T-helper 2 cell (primary cell): ENCODE data around the gene NGFR.

Source experiments
- DNase-seq, 5 experiments: peaks; one replicate each; pipeline versions ENCODE4 v3.0.0 to v3.0.0-alpha.2; 2012 to 2022

The NGFR gene

DNA sequence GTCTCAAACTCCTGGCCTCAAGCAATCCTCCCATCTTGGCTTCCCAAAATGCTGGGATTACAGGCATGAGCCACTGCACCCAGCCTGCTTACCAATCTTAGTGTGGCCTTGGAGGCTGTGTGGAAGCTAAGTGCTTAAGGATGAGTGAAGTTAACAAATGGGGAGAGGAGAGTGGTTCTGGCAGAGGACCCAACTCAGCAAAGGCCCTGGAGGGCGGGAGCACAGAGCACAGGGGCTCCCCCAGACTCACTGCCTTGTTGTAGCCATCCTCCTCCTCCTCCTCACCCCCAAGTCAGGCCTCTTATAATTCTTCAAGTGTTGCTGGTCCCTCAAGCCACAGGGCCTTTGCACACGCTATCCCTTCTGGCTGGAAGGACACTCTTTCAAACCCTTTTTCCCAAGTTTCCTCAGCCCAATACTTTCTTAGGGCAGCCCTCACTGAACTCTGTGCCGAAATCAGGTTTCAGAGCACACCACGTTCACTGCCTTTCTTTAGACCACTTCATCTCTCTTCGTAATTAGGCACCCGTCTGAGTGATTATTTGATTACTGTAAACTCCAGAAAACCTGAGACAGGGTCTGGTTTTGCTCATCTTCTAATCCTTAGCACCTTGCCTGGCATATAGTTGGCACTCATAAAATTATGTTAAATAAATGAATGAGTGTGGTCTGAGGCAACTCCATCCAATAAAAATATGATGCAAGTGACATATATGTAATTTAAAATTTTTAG, 23.4 kb downstream of the NGFR start:
- DNase-seq, result no peak

DNA sequence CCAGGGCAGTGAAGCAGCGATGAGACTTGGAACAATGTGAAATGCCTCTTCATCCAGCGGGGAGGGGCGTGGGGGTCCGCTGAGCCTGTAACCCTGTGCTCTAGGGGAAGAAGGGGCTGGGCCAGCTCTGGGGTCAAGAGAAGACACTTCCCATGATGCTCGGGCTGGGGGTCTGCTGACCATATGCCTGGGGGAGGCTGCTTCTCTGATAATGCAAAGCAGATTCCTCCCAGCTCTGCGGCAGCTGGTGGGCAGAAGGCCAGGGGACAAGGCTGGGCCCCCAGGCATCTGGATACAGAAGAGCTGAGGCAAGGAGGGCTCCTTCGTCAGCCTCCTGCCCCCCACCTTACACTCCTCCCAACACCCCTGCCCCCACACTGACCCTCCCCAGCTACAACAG, 24.7 kb downstream of the NGFR start:
- no peak for DNase-seq

GRCh38 chr17:49520386-49521087, 25.4 kb downstream of the NGFR start:
- no peak for DNase-seq

GRCh38 chr17:49521088-49521450, 26.0 kb downstream of the NGFR start:
- DNase-seq, result no peak

- DNase-seq, result no peak
Observed at GRCh38 chr17:49521471-49522356, 26.6 kb downstream of the NGFR start.

- no peak for DNase-seq
Observed at GRCh38 chr17:49522357-49522890, 27.3 kb downstream of the NGFR start.

DNA sequence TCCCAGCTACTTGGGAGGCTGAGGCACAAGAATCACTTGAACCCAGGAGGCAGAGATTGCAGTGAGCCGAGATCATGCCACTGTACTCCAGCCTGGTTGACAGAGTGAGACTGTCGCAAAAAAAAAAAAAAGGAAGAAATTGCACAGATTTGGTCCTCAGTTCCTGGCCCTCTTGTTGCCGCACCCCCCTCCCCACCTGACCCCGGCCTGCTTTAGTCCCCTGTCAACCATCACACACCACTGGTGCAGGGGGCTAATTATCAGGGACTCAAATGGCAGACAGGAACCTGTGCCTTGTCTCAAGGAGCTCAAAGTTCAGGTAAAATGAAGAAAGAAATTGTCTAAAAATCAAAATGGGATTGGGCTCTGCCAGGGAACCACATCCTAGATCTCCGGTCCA, 28.1 kb downstream of the NGFR start:
- DNase-seq, result no peak

DNA sequence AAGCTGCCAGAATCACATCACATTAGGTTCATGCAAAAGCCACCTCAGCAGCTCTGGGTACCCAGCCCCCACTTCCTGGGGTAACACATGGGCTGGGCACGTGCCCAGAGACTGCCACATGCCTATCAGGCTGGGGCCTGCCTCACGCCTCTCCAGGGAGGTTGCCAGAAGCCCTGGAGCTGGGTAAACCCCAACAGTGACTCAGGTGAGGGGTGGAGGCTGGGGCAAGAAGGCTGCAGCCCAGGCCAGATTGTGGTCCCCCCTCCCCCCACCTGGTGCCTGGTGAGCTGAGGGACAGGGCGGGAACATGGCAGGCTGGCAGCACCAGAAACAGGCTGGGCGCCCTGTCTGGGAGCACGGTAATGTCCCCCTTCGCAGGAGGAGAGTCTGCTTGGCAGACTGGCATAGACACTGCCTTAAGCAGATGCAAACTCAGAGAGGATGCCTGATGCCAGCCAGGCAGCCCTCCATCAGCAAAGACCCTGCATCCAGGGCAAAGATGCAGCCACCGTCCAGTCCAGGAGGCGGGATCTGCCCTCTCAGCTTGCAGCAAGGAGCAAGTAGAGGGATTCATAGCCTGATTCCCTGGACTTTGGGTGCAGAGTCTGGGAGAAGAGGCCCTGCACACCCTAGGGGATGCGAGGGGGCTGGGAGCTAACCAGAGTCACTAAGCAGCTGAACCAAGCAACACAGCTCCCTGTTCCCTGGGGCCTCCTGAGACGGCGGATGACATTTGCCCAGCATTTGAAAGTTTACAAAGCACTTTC, 28.8 kb downstream of the NGFR start:
- peak in 2 of 5 experiments; percentile 20 to 42 for DNase-seq

DNA sequence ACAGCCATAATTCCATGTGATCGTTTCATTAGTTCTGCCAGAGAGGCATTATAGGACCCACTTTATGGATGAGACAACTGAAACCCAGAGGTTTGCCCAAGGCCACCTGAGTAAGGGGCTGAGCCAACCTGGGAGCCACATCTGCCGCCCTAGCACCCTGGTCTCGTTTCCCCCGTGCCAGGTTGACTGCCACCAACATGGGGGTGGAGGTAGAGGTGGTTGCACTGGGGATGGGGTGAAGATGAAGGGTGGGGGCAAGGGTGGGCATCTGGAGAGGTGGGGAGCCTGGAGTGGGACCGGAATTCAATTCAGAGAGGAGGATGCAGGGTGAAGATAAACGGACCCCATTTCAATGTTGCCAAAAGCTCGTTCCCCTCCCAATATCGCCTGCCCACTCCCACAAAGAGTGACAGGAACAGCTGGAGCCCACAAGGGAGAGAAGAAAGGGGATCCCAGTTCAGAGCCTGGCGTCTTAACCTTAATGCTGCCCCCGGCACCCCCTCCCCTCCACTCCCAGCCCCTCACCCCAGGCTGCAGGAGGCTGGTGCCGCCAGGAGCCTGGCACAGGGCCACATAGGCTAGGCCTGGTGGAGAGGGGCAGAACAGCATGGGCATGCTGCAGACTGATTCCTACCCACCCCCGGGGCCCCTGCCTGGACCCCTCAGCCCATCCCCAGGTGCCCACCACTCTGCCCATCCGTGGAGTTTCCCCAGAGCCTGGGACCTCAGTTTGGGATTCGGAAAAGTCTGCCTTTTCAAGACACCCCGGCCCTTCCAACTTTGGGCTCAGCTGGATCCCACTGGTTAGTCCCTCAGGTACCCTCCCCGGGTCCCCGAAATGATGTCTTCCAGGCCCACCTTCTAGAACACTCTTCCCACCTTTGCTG, 29.6 kb downstream of the NGFR start:
- no peak for DNase-seq

DNA sequence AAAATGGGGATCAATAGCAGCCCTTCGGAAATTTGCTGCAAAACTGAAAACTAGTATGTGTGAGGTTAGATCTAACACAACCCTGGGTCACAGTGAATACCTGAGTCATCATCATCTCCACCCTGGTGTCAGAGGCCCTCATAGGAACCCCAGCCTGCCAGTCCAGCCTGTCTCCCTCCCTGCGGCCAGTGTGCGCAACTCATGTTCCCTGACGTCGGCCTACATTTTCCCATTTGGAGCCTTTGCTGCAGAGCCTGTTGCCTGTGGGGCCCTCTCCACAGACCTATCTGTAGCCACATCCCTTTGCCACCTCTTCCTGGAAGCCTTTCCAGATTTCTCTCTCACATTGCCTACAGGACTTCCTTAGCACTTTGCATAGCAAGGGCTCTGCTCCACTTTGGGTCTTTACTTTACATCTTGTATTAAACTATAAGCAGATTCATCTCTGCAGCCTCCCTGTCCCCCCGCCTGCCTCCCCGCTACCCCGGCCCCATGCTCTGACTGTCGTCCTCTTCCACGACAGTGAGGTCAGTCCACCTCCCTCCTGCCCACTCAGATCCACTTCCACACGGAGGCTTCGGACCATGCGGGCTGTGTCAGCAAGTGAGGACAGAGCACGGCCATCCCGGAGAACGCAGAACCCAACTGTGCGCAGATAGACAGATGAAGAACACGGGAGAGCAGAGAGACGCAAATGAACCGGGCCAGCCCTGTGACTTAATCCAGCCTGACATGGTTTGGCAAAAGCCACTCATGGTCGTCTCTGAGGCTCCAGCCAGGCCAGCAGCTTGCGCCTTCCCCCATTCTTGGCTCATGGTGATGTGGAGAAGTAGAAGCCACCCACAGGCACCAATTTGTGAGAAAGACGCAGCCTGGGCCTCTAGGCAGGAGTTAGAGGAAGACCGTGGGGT, 31.0 kb downstream of the NGFR start:
- no peak for DNase-seq

DNA sequence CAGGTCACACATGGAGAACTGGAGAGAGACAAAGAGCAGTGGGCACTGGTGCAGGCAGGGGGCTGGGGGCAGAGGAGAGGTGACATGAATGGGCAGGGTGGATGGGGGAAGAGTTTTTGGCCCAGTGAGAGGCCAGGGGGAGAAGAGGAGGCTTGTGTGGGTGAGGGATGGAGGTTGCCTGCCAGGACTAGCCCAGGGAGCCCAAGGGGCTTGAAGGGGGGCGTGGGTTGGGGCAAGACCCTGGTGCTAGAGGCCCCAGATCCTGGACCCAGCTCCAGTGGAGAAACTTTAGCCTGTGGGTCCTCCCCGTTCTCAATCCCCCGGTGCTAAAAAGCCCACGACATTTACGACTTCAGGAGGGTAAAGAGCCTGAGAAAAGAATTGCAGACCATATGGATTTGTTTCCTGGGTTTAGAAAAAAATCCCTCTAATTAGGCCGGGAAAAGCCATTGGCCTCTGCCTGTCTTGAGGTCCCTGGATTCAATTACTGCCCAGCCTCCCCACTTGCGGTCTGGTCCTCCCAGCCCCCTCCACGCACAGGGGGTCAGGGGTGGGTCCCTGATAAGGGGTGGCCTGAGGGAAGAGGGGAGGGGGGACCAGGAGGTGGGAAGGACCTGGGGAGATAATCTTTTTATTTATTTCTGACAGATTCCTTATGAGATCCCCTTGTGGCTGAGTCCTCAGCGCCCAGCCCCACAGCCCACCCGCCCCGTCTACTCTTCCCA, 33.0 kb downstream of the NGFR start:
- DNase-seq, result no peak

GRCh38 chr17:49528966-49529365, 33.9 kb downstream of the NGFR start:
- DNase-seq, result no peak

GRCh38 chr17:49530118-49530517, 35.0 kb downstream of the NGFR start:
- DNase-seq, result no peak

DNA sequence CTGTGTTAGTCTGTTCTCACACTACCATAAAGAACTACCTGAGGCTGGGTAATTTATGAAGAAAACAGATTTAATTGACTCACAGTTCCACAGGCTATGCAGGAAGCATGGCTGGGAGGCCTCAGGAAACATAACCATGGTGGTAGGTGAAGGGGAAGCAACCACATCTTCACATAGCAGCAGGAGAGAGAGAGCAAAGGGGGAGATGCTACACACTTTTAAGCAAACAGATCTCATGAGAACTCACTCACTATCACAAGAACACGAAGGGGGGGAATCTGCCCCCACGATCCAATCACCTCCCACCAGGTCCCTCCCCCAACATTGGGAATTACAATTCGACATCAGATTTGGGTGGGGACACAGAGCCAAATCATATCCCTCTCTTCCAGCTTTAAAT, 48.8 kb downstream of the NGFR start:
- no peak for DNase-seq

- DNase-seq, result no peak
Observed at GRCh38 chr17:49545007-49545660, 50.0 kb downstream of the NGFR start.

- no peak for DNase-seq
Observed at GRCh38 chr17:49545806-49546545, 50.9 kb downstream of the NGFR start.

GRCh38 chr17:49546546-49547535, 51.7 kb downstream of the NGFR start:
- DNase-seq, result no peak
